HG03045 (cell line): ENCODE measurements around the gene KLF11.
A peak's percentile ranks its signal among the peaks of the same experiment; 100 is the strongest.
"Not testable (repeated sequence)": the region's sequence is repeated elsewhere in the genome, so short reads cannot be mapped to it uniquely, and the experiment has no call there.

Experiments used
- ATAC-seq: cut with Tn5 transposase; IDR thresholded peaks from one replicate; pipeline ENCODE4 v1.9.1; 2021; ENCODE audit warnings: mild to moderate bottlenecking, moderate library complexity; ENCODE audit not compliant: unreplicated experiment

KLF11 gene

GRCh38 chr2:10022966-10023662 is 20.2 kb upstream of the KLF11 start:
- no peak for ATAC-seq

GRCh38 chr2:10026940-10027569 is 16.3 kb upstream of the KLF11 start:
- no peak for ATAC-seq

GRCh38 chr2:10027660-10028330 is 15.6 kb upstream of the KLF11 start:
- ATAC-seq, result no peak

- ATAC-seq, result no peak
These were observed 14.9 kb upstream of the KLF11 start for GRCh38 chr2:10028407-10028987.

- ATAC-seq, result peak; percentile 63
These were observed 14.1 kb upstream of the KLF11 start for GRCh38 chr2:10028988-10029874.

- no peak for ATAC-seq
These were observed 13.5 kb upstream of the KLF11 start for GRCh38 chr2:10029875-10030223.

GRCh38 chr2:10030311-10030736 is 13.0 kb upstream of the KLF11 start:
- ATAC-seq, result no peak

GRCh38 chr2:10030798-10031197 is 12.6 kb upstream of the KLF11 start:
- ATAC-seq, result not testable (repeated sequence)

GRCh38 chr2:10031886-10032745 is 11.2 kb upstream of the KLF11 start:
- no peak for ATAC-seq

- no peak for ATAC-seq
These were observed 10.6 kb upstream of the KLF11 start for GRCh38 chr2:10032746-10033105.

GRCh38 chr2:10033251-10034006 is 9.9 kb upstream of the KLF11 start:
- ATAC-seq, result no peak

- no peak for ATAC-seq
These were observed 8.9 kb upstream of the KLF11 start for GRCh38 chr2:10034333-10035052.

- no peak for ATAC-seq
These were observed 8.3 kb upstream of the KLF11 start for GRCh38 chr2:10035053-10035422.

- no peak for ATAC-seq
These were observed 7.7 kb upstream of the KLF11 start for GRCh38 chr2:10035633-10036032.

GRCh38 chr2:10036095-10036884 is 7.1 kb upstream of the KLF11 start:
- ATAC-seq, result no peak

- no peak for ATAC-seq
These were observed 5.2 kb upstream of the KLF11 start for GRCh38 chr2:10038123-10038522.

- ATAC-seq, result no peak
These were observed 4.6 kb upstream of the KLF11 start for GRCh38 chr2:10038716-10039115.
